K562 (cell line): ENCODE measurements around the gene THYN1. TPM values are rescaled to one million over a fixed set of nuclear protein-coding genes. Genes with fewer than 3 reads are reported as not detected.

Experiments used
- ATAC-seq: fragments of 200-7000 bp; cut with Tn5 transposase; 3 replicates; pipeline ENCODE4 v1.9.1; 2020; ENCODE audit warnings: moderate library complexity
- BruUV-seq: library from RNA; stranded (reverse); fragments of 400-500 nt; replicated peaks from 2 replicates; lab custom pipeline; 2021; lab: Mats Ljungman, UMichigan
- CTCF ChIA-PET: fragments of 300-600 bp; formaldehyde crosslinking; extraction: SDS; loops from one replicate; lab custom pipeline; 2021; ENCODE audit warnings: low intra/inter-chr PET ratio; lab: Yijun Ruan, JAX
- POLR2A ChIA-PET: fragments of 300-600, 350-650 bp; sonication (Branson Sonifier 250); formaldehyde crosslinking; extraction: SDS; loops from one replicate; lab custom pipeline; 2021; ENCODE audit warnings: antibody characterized with exemption, inconsistent platforms; lab: Yijun Ruan, JAX
- DNase-seq, 4 experiments: peaks; one replicate each; pipeline versions ENCODE4 v3.0.0 to v3.0.0-alpha.2; 2011 to 2018; ENCODE audit warnings: low spot score in 3 of 4, mixed read lengths in 3 of 4; ENCODE audit errors: extremely low read depth in 1 of 4
- FAIRE-seq: peaks from 2 replicates; lab custom pipeline; 2011; peaks lifted over from hg19 to GRCh38; lab: Jason Lieb, UNC
- H2AFZ ChIP-seq: 2 replicates; pipeline ENCODE4 v1.6.0; 2011; ENCODE audit warnings: low read depth, low read length, control low read depth, inconsistent platforms
- H3K27ac ChIP-seq: fragments of 200-600 bp; 3 replicates; pipeline ENCODE4 v1.8.0; 2011; ENCODE audit warnings: low read depth, mild to moderate bottlenecking, control low read depth, inconsistent platforms, low read length, moderate library complexity, mixed read lengths; ENCODE audit errors: extremely low read depth
- H3K27me3 ChIP-seq, 2 experiments: fragments of 300-600 bp in 1 of 2; 2 replicates in 1 of 2; 3 replicates in 1 of 2; pipeline versions ENCODE4 v1.6.0 to v1.8.0; 2011; ENCODE audit warnings: inconsistent platforms in 2 of 2, low read length in 2 of 2, mild to moderate bottlenecking in 1 of 2, mixed read lengths in 1 of 2, moderate library complexity in 1 of 2; ENCODE audit not compliant: control insufficient read depth in 2 of 2, insufficient read depth in 2 of 2
- H3K36me3 ChIP-seq: fragments of 300-600 bp; 3 replicates; pipeline ENCODE4 v1.8.0; 2011; ENCODE audit warnings: mild to moderate bottlenecking, low read length, inconsistent platforms; ENCODE audit not compliant: control insufficient read depth, insufficient read depth
- H3K4me1 ChIP-seq, 2 experiments: fragments of 200-600 bp in 1 of 2; replicated peaks in 1 of 2; 2 replicates in 1 of 2; 3 replicates in 1 of 2; pipeline versions ENCODE4 v1.5.1 to v1.8.0; 2011; ENCODE audit warnings: inconsistent platforms in 2 of 2, low read length in 2 of 2, mild to moderate bottlenecking in 1 of 2, mixed read lengths in 1 of 2, moderate library complexity in 1 of 2; ENCODE audit not compliant: control insufficient read depth in 2 of 2, insufficient read depth in 2 of 2
- H3K4me2 ChIP-seq: 2 replicates; pipeline ENCODE4 v1.6.1; 2011; ENCODE audit warnings: low read length, control low read depth, inconsistent platforms, mixed read lengths; ENCODE audit not compliant: insufficient read depth
- H3K4me3 ChIP-seq: fragments of 200-600 bp; sonication (generic), shearing (Covaris generic); 2 replicates; pipeline ENCODE4 v1.5.1; 2016; ENCODE audit warnings: control low read depth, inconsistent platforms
- H3K79me2 ChIP-seq: fragments of 200-600 bp; 3 replicates; pipeline ENCODE4 v1.8.0; 2011; ENCODE audit warnings: low read length, inconsistent platforms; ENCODE audit not compliant: control insufficient read depth, insufficient read depth
- H3K9ac ChIP-seq, 2 experiments: 2 replicates each; pipeline versions ENCODE4 v1.6.0 to v1.6.1; 2011; ENCODE audit warnings: low read depth in 2 of 2, low read length in 2 of 2, control low read depth in 1 of 2, inconsistent platforms in 1 of 2, mild to moderate bottlenecking in 1 of 2, mixed read lengths in 1 of 2; ENCODE audit not compliant: insufficient read depth in 1 of 2
- H3K9me1 ChIP-seq: one replicate; pipeline ENCODE4 v1.6.0; 2011; ENCODE audit warnings: inconsistent platforms, mild to moderate bottlenecking, low read length, moderate library complexity; ENCODE audit not compliant: control insufficient read depth, insufficient read depth
- H3K9me3 ChIP-seq: replicated peaks from 2 replicates; pipeline ENCODE4 v1.5.1; 2011; ENCODE audit warnings: low read depth, low read length, inconsistent platforms; ENCODE audit not compliant: control insufficient read depth, insufficient read depth
- H4K20me1 ChIP-seq: replicated peaks from 2 replicates; pipeline ENCODE4 v1.6.1; 2011; ENCODE audit warnings: low read length, inconsistent platforms, mixed read lengths; ENCODE audit not compliant: control insufficient read depth, insufficient read depth
- CBFA2T3 ChIP-seq: fragments of 450-650 bp; IDR thresholded peaks from 2 replicates; pipeline ENCODE4 v1.6.1; 2017
- CEBPG ChIP-seq, 3 experiments: fragments of 200-800 bp in 1 of 3; sonication (Bioruptor generic) in 1 of 3; sonication (generic) in 1 of 3; formaldehyde crosslinking in 1 of 3; IDR thresholded peaks in 2 of 3; conservative IDR thresholded peaks in 1 of 3; 2 replicates each; pipeline versions ENCODE4 v1.6.1 to v1.8.0; 2016 to 2022; ENCODE audit warnings: missing compliant biosample characterization in 2 of 3, missing genetic modification characterization in 2 of 3, mild to moderate bottlenecking in 1 of 3, missing genetic modification reagents in 1 of 3
- CTBP1 ChIP-seq: fragments of 450-650 bp; IDR thresholded peaks from 2 replicates; pipeline ENCODE4 v1.6.1; 2016; ENCODE audit warnings: borderline replicate concordance
- DPF2 ChIP-seq: fragments of 450-650 bp; IDR thresholded peaks from 2 replicates; pipeline ENCODE4 v1.6.1; 2016
- FOSL1 ChIP-seq: fragments of 200-800 bp; sonication (Bioruptor generic); conservative IDR thresholded peaks from 2 replicates; pipeline ENCODE4 v1.6.1; 2016; ENCODE audit warnings: missing genetic modification characterization, missing compliant biosample characterization
- JUND ChIP-seq, 2 experiments: IDR thresholded peaks; 2 replicates in 1 of 2; 3 replicates in 1 of 2; pipeline ENCODE4 v1.6.1; 2011; ENCODE audit warnings: borderline replicate concordance in 2 of 2, low read depth in 2 of 2, low read length in 2 of 2, improper control_type of control experiment in 1 of 2, missing biosample characterization in 1 of 2, missing genetic modification characterization in 1 of 2, missing genetic modification reagents in 1 of 2
- MLX ChIP-seq, 2 experiments: fragments of 450-650 bp in 1 of 2; sonication (generic) in 1 of 2; formaldehyde crosslinking; conservative IDR thresholded peaks; 2 replicates each; pipeline versions ENCODE4 v1.4.0 to v1.8.1; 2020 to 2022; ENCODE audit warnings: mild to moderate bottlenecking in 1 of 2, missing genetic modification reagents in 1 of 2
- RCOR1 ChIP-seq, 2 experiments: IDR thresholded peaks; 2 replicates each; pipeline ENCODE4 v1.6.1; 2012; ENCODE audit warnings: low read depth in 2 of 2, low read length in 2 of 2, borderline replicate concordance in 1 of 2, improper control_type of control experiment in 1 of 2
- SAP30 ChIP-seq: fragments of 200-600 bp; sonication (generic); IDR thresholded peaks from 2 replicates; pipeline ENCODE4 v1.6.1; 2012; ENCODE audit warnings: borderline replicate concordance, low read depth, mild to moderate bottlenecking, moderate library complexity, low read length, control low read depth, inconsistent platforms; ENCODE audit not compliant: insufficient read depth, poor library complexity, severe bottlenecking
- WGBS: fragments of 100-300 bp; shearing (Covaris generic); methylation state at CpG from one replicate; pipeline ENCODE4 v1.1.6; 2016; ENCODE audit warnings: low coverage, mixed read lengths; ENCODE audit not compliant: insufficient coverage; ENCODE audit errors: missing lambda C conversion rate; 5-methylcytosine and 5-hydroxymethylcytosine counted together
- in situ Hi-C: fragments of 300-500 bp; cut with MboI; formaldehyde crosslinking; loops from 4 replicates; pipeline ENCODE4 v1.15.0; 2018; ENCODE audit warnings: inconsistent platforms, mixed read lengths
- intact Hi-C: fragments of 100-400 bp; cut with micrococcal nuclease; formaldehyde crosslinking; loops from 2 replicates; pipeline ENCODE4 v1.14.2; 2022
- polyA plus RNA-seq, 8 experiments: library from polyadenylated mRNA; depleted of rRNA in 4 of 8; stranded (reverse) in 5 of 8; unstranded in 3 of 8; fragments of >200 nt; fragmentation: Nextera tagmentation in 2 of 8; fragmentation: Illumina TruSeq in 1 of 8; extraction: Ambion mirVana in 2 of 8; extraction: Trizol in 1 of 8; gene quantifications; 2 replicates each; pipeline versions ENCODE4 v1.2.1 to v1.2.3, GENCODE V29; 2011 to 2014; ENCODE audit warnings: inconsistent platforms in 1 of 8, missing spikeins in 1 of 8
- total RNA-seq, 7 experiments: library from RNA; depleted of rRNA in 6 of 7; stranded (reverse); fragments of >200 nt in 6 of 7; fragmentation: Illumina TruSeq in 2 of 7; extraction: Trizol in 2 of 7; gene quantifications; 2 replicates each; pipeline versions ENCODE4 v1.2.1 to v1.2.3, GENCODE V29; 2011 to 2021; ENCODE audit warnings: low replicate concordance in 1 of 7
- TF ChIP-seq, protein P1 (sequence below): fragments of 450-650 bp; conservative IDR thresholded peaks from 2 replicates; pipeline ENCODE4 v1.6.1; 2016; ENCODE audit warnings: missing genetic modification characterization, low read depth, mild to moderate bottlenecking, control low read depth, missing compliant biosample characterization

THYN1 gene
- total and polyA plus RNA-seq, 9 of the 15 experiments (the other 6 are each of a cell fraction or from before 2014, with no cell fraction given), result 54.9 to 279 (median 104) TPM

- DNase-seq (no peak), ATAC-seq (no peak), FAIRE-seq (no peak)
- Histone ChIP-seq H3K9me3 (no peaks in the 10 kb centered on the region), H3K4me2 (no peak overlapping the region), H3K27ac (no peak overlapping the region), H3K79me2 (peaks cover 30% of the 10 kb centered on the region), H3K4me1 (peaks cover 19 to 30% of the 10 kb centered on the region in 2 experiments), H3K9me1 (no peaks in the 10 kb centered on the region), H3K9ac (no peak overlapping the region; a peak in 1 of 4 replicates), H2AFZ (no peak overlapping the region), H3K36me3 (peaks cover 59% of the 10 kb centered on the region), H4K20me1 (0 out of 2 replicates have a peak, but pooled peaks cover 4% of the 10 kb centered on the region), H3K27me3 (no peaks in the 10 kb centered on the region), H3K4me3 (no peak overlapping the region)
- ChIA-PET POLR2A (interaction anchor here (0.7 kb wide), 1 partner anchor 13 kb away, joined by 3 read pairs; no protein-coding TSS in a partner anchor), CTCF (no interaction called here)
- TF ChIP-seq SAP30 (no peak), FOSL1 (tag) (0 out of 2 replicates have a peak, but pooled peaks have one; percentile 39)
- intact Hi-C loops, result no loop called here
- 64% methylated on average over 7 of the region's 11 CpGs for WGBS
- BruUV-seq, result no TSS peak
- in situ Hi-C loops, result no loop called here
Measured at GRCh38 chr11:134237557-134237922, 15.6 kb downstream of the THYN1 start.

GRCh38 chr11:134236834-134237556 is 16.2 kb downstream of the THYN1 start:
- FAIRE-seq, result no peak
- Histone ChIP-seq H3K4me3 (no peak overlapping the region), H3K9ac (no peak overlapping the region), H3K27ac (no peak overlapping the region), H3K27me3 (no peaks in the 10 kb centered on the region), H3K4me1 (peaks cover 22 to 33% of the 10 kb centered on the region in 2 experiments), H2AFZ (no peak overlapping the region), H3K36me3 (peaks cover 54% of the 10 kb centered on the region), H3K4me2 (no peak overlapping the region), H3K79me2 (peaks cover 35% of the 10 kb centered on the region), H3K9me3 (no peaks in the 10 kb centered on the region), H3K9me1 (no peaks in the 10 kb centered on the region), H4K20me1 (0 out of 2 replicates have a peak, but pooled peaks cover 4% of the 10 kb centered on the region)
- 71% methylated on average over 7 of the region's 7 CpGs for WGBS
- in situ Hi-C loops, result no loop called here
- DNase-seq, result peak in 1 of 4 experiments; percentile 18
- BruUV-seq, result TSS peak; percentile 31
- CTCF ChIA-PET, result no interaction called here
- intact Hi-C loops, result no loop called here
- POLR2A ChIA-PET, result interaction anchor here (0.7 kb wide), 1 partner anchor 14 kb away, joined by 3 read pairs; no protein-coding TSS in a partner anchor
- ATAC-seq, result no peak
- TF ChIP-seq, protein P1, sequence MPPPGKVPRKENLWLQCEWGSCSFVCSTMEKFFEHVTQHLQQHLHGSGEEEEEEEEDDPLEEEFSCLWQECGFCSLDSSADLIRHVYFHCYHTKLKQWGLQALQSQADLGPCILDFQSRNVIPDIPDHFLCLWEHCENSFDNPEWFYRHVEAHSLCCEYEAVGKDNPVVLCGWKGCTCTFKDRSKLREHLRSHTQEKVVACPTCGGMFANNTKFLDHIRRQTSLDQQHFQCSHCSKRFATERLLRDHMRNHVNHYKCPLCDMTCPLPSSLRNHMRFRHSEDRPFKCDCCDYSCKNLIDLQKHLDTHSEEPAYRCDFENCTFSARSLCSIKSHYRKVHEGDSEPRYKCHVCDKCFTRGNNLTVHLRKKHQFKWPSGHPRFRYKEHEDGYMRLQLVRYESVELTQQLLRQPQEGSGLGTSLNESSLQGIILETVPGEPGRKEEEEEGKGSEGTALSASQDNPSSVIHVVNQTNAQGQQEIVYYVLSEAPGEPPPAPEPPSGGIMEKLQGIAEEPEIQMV (tag), result no peak
- no peak for TF ChIP-seq MLX (CRISPR knock-in tag; conservative IDR thresholded peaks at IDR 0.05)
- no peak for TF ChIP-seq CEBPG (CRISPR knock-in tag; IDR thresholded peaks at IDR 0.05)
- TF ChIP-seq CEBPG (tag; conservative IDR thresholded peaks at IDR 0.05 in 1 of 2, IDR thresholded peaks at IDR 0.05 in 1 of 2), result 0 out of 4 replicates have a peak, but pooled peaks of 1 of the 2 experiments have one; percentile 32
- TF ChIP-seq CBFA2T3, result peak; percentile 44; the same call in 1 of the 2 replicates
- peak; percentile 59; the same call in 1 of the 2 replicates for TF ChIP-seq DPF2
- peak in 1 of 2 experiments; percentile 35; a peak in 1 of 4 replicates for TF ChIP-seq RCOR1 (IDR thresholded peaks at IDR 0.05; ENCODE audit: borderline replicate concordance in 1 of 2, low read depth in 2 of 2, low read length in 2 of 2)
- 0 out of 2 replicates have a peak, but pooled peaks have one; percentile 25 for TF ChIP-seq JUND (IDR thresholded peaks at IDR 0.05; ENCODE audit: borderline replicate concordance, low read depth, low read length)
- no peak; the same call in 2 of the 3 replicates for TF ChIP-seq JUND (tag; IDR thresholded peaks at IDR 0.05; ENCODE audit: borderline replicate concordance, low read depth, low read length)
- TF ChIP-seq CTBP1, result peak; percentile 33; the same call in 1 of the 2 replicates
